ENCODE results near the gene B3GNT2. TPM values are rescaled to one million over a fixed set of nuclear protein-coding genes. Genes with fewer than 3 reads are reported as not detected.

B3GNT2 gene
- polyA plus RNA-seq, 1 donor from 2014 or later = 5.8 TPM

GRCh38 chr2:62270728-62271127, 74.8 kb downstream of the B3GNT2 start:
- Histone ChIP-seq H3K9ac (ENCODE audit: low read length) (no peak overlapping the region), H4K20me1 (ENCODE audit: insufficient read depth) (no peaks in the 10 kb centered on the region), H3K4me3 (ENCODE audit: low read length) (no peak overlapping the region), H3F3A (ENCODE audit: insufficient read depth, low read length, poor library complexity, severe bottlenecking) (no peaks in the 10 kb centered on the region), H2AFZ (ENCODE audit: low read depth, low read length) (no peak overlapping the region), H3K4me2 (ENCODE audit: low read length) (no peak overlapping the region), H3K27ac (ENCODE audit: low read length) (no peak overlapping the region), H3K27me3 (ENCODE audit: insufficient read depth, low read depth, low read length) (no peaks in the 10 kb centered on the region), H3K36me3 (ENCODE audit: insufficient read depth, low read length) (no peaks in the 10 kb centered on the region), H3K9me2 (ENCODE audit: insufficient read depth, low read length) (no peaks in the 10 kb centered on the region), H3K9me3 (ENCODE audit: low read length) (no peaks in the 10 kb centered on the region), H3K79me2 (replicated peaks; ENCODE audit: insufficient read depth, low read length) (no peaks in the 10 kb centered on the region)
- TF ChIP-seq EZH2 (IDR thresholded peaks at IDR 0.05; ENCODE audit: borderline replicate concordance, insufficient read depth, low read length, poor library complexity, severe bottlenecking) = no peak

Small RNA genes lying within 50 kb of the gene (small RNA-seq; reads per million reads assigned to genes)
- gene MIR5192 (0 reads per million in 3 experiments), gene RN7SL51P (0 reads per million in 3 experiments)

All from neural cell (in vitro differentiated cells).